ENCODE data around the gene VAMP5. TPM values are rescaled to one million over a fixed set of nuclear protein-coding genes. Genes with fewer than 3 reads are reported as not detected.

The VAMP5 gene
- total and polyA plus RNA-seq, 9 of the 15 experiments (the other 6 are each of a cell fraction or from before 2014, with no cell fraction given): 0.54 to 1.9 (median 1.5) TPM; not detected in 2

- TSS peak; percentile 44 for BruUV-seq (replicated peaks)
- ChIA-PET POLR2A (interaction anchor here (0.9 to 5.5 kb wide), 6 partner anchors 7 to 106 kb away, joined by 3 to 31 read pairs (median 10); partner anchors contain the start of genes C2orf68, RNF181 and USP39), CTCF (ENCODE audit: low intra/inter-chr PET ratio) (no interaction called here)
- intact Hi-C loops (cut with micrococcal nuclease) (loop anchor here (2.0 to 5.0 kb wide), 2 partner anchors 42 to 180 kb away; partner anchors contain the start of gene GGCX), in situ Hi-C loops (cut with MboI) (no loop called here)
- ATAC-seq (peak; percentile 97), FAIRE-seq (peak; percentile 42), DNase-seq (ENCODE audit: extremely low read depth in 1 of 4, low spot score in 3 of 4) (peak; percentile 88 to 94 (median 90))
- peaks cover 36% of the 10 kb centered on the region; the same call in 2 of the 3 replicates for H3K36me3 ChIP-seq (ENCODE audit: control insufficient read depth, insufficient read depth, low read length)
- H4K20me1 ChIP-seq (replicated peaks; ENCODE audit: control insufficient read depth, insufficient read depth, low read length): no peaks in the 10 kb centered on the region
- no peaks in the 10 kb centered on the region for H3K9me1 ChIP-seq (ENCODE audit: control insufficient read depth, insufficient read depth, low read length)
- peak within 1 kb of the TSS; percentile 100 for H3K4me2 ChIP-seq (ENCODE audit: insufficient read depth, low read length)
- peaks cover 9 to 34% of the 10 kb centered on the region in 2 experiments; a peak in 4 of 5 replicates for H3K4me1 ChIP-seq (replicated peaks in 1 of 2; ENCODE audit: control insufficient read depth in 2 of 2, insufficient read depth in 2 of 2, low read length in 2 of 2)
- no peaks in the 10 kb centered on the region for H3K27me3 ChIP-seq (ENCODE audit: control insufficient read depth in 2 of 2, insufficient read depth in 2 of 2, low read length in 2 of 2)
- peak within 1 kb of the TSS; percentile 79 for H3K4me3 ChIP-seq
- peak within 1 kb of the TSS; percentile 67 to 96 for H3K9ac ChIP-seq (ENCODE audit: insufficient read depth in 1 of 2, low read depth in 2 of 2, low read length in 2 of 2)
- H3K9me3 ChIP-seq (replicated peaks; ENCODE audit: control insufficient read depth, insufficient read depth, low read depth, low read length): no peaks in the 10 kb centered on the region
- H3K79me2 ChIP-seq (ENCODE audit: control insufficient read depth, insufficient read depth, low read length): peaks cover 31% of the 10 kb centered on the region; the same call in 2 of the 3 replicates
- H2AFZ ChIP-seq (ENCODE audit: low read depth, low read length): peak within 1 kb of the TSS; percentile 96
- H3K27ac ChIP-seq (ENCODE audit: extremely low read depth, low read depth, low read length): peak within 1 kb of the TSS; percentile 27
- WGBS (ENCODE audit: insufficient coverage, low coverage, missing lambda C conversion rate): under 1% methylated on average over 43 of the region's 73 CpGs
- TF ChIP-seq E4F1 (CRISPR knock-in tag; IDR thresholded peaks at IDR 0.05; ENCODE audit: borderline replicate concordance) (no peak; the same call in 1 of the 2 replicates), ZNF699 (CRISPR knock-in tag; IDR thresholded peaks at IDR 0.05; ENCODE audit: insufficient replicate concordance) (no peak), ZBTB34 (CRISPR knock-in tag; IDR thresholded peaks at IDR 0.05) (no peak), TBL1XR1 (IDR thresholded peaks at IDR 0.05; ENCODE audit: low read length in 2 of 2) (no peak), ZNF449 (CRISPR knock-in tag; IDR thresholded peaks at IDR 0.05) (no peak), MYNN (IDR thresholded peaks at IDR 0.05) (no peak), MYNN (CRISPR knock-in tag; IDR thresholded peaks at IDR 0.05) (no peak), KDM1A (IDR thresholded peaks at IDR 0.05) (no peak), HMBOX1 (IDR thresholded peaks at IDR 0.05) (no peak), JUN (IDR thresholded peaks at IDR 0.05; ENCODE audit: borderline replicate concordance, low read depth, low read length) (peak; percentile 11; the same call in 1 of the 2 replicates), JUN (CRISPR knock-in tag; IDR thresholded peaks at IDR 0.05; ENCODE audit: borderline replicate concordance) (no peak), ZNF347 (CRISPR knock-in tag; IDR thresholded peaks at IDR 0.05; ENCODE audit: low read depth) (no peak), NFYB (IDR thresholded peaks at IDR 0.05; ENCODE audit: extremely low read depth, insufficient read length) (no peak)
Measured at GRCh38 chr2:85602476-85603234, 18.4 kb downstream of the VAMP5 start, which contains the start of gene TMEM150A. TMEM150A (minus strand) TSS chr2:85602698; CDS start chr2:85601948, 750 bp downstream.

Measured in K562 (cell line).